Activated T-helper 2 cell treated with anti-CD3 and anti-CD28 coated beads, Interferon-gamma antibody, Interleukin-2, Interleukin-4, amounts not matched to agents 10 μg/mL and 5 μg/mL and 100 μg/mL, durations not matched to agents 14 hours and 24 hours and 36 hours (primary cell): ENCODE results near the gene CTIF. TPM values are rescaled to one million over a fixed set of nuclear protein-coding genes. Genes with fewer than 3 reads are reported as not detected.

Source experiments
- DNase-seq: peaks from one replicate; pipeline ENCODE4 v3.0.0; 2021; ENCODE audit warnings: low spot score
- H3K27ac Mint-ChIP-seq: one replicate; pipeline ENCODE4 v1.8.0; 2021; ENCODE audit warnings: mixed read lengths
- H3K27me3 Mint-ChIP-seq: one replicate; pipeline ENCODE4 v1.8.0; 2021; ENCODE audit warnings: low read depth, mixed read lengths
- H3K36me3 Mint-ChIP-seq: one replicate; pipeline ENCODE4 v1.8.0; 2021; ENCODE audit warnings: low read depth, mixed read lengths
- H3K4me1 Mint-ChIP-seq: one replicate; pipeline ENCODE4 v1.8.0; 2021; ENCODE audit warnings: low read depth, mixed read lengths
- H3K4me3 Mint-ChIP-seq: one replicate; pipeline ENCODE4 v1.8.0; 2021; ENCODE audit warnings: low read depth, mild to moderate bottlenecking, moderate library complexity, mixed read lengths
- H3K9me3 Mint-ChIP-seq: one replicate; pipeline ENCODE4 v1.8.0; 2021; ENCODE audit warnings: mixed read lengths
- intact Hi-C: fragments of 100-400 bp; cut with micrococcal nuclease; formaldehyde crosslinking; loops from one replicate; pipeline ENCODE4 v1.15.1; 2023
- total RNA-seq: library from RNA; stranded (reverse); gene quantifications from 2 replicates; pipeline ENCODE4 v1.2.3, GENCODE V29; 2022

The CTIF gene
- total RNA-seq, 1 donor from 2014 or later = 7.0 TPM

DNA sequence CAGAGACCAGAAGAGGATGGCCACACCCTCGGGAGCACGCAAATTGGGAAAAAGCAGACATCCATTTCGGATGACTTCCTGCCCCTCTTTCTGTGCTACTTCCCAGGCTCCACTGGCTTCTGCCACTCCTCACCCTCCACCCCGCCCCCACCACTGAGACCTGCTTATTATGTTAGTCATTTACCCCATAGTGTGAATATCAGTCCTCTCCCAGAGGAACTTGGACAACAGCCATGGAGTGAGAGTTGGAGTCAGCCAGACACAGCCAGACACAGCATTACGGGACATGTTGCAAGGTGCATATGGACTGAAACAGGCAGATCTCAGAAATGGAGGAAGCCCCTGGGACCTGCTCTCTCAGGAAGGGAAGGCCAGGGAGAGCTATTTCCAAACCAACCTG is 51.8 kb downstream of the CTIF start:
- no peaks in the 10 kb centered on the region for H3K9me3 Mint-ChIP-seq
- no peak for DNase-seq
- intact Hi-C loops = no loop called here
- no peaks in the 10 kb centered on the region for H3K27me3 Mint-ChIP-seq
- no peaks in the 10 kb centered on the region for H3K36me3 Mint-ChIP-seq
- H3K4me3 Mint-ChIP-seq = no peak overlapping the region
- H3K27ac Mint-ChIP-seq = no peak overlapping the region
- H3K4me1 Mint-ChIP-seq = no peaks in the 10 kb centered on the region

- intact Hi-C loops = no loop called here
- H3K4me3 Mint-ChIP-seq = no peak overlapping the region
- DNase-seq = no peak
- no peaks in the 10 kb centered on the region for H3K27me3 Mint-ChIP-seq
- no peaks in the 10 kb centered on the region for H3K9me3 Mint-ChIP-seq
- H3K36me3 Mint-ChIP-seq = no peaks in the 10 kb centered on the region
- no peak overlapping the region for H3K27ac Mint-ChIP-seq
- H3K4me1 Mint-ChIP-seq = no peaks in the 10 kb centered on the region
Observed at GRCh38 chr18:48592540-48593171, 53.8 kb downstream of the CTIF start.

GRCh38 chr18:48594471-48595094 is 55.8 kb downstream of the CTIF start:
- no peaks in the 10 kb centered on the region for H3K4me1 Mint-ChIP-seq
- no peaks in the 10 kb centered on the region for H3K27me3 Mint-ChIP-seq
- H3K9me3 Mint-ChIP-seq = no peaks in the 10 kb centered on the region
- no peak for DNase-seq
- no peak overlapping the region for H3K4me3 Mint-ChIP-seq
- no peak overlapping the region for H3K27ac Mint-ChIP-seq
- no peaks in the 10 kb centered on the region for H3K36me3 Mint-ChIP-seq
- intact Hi-C loops = no loop called here

DNA sequence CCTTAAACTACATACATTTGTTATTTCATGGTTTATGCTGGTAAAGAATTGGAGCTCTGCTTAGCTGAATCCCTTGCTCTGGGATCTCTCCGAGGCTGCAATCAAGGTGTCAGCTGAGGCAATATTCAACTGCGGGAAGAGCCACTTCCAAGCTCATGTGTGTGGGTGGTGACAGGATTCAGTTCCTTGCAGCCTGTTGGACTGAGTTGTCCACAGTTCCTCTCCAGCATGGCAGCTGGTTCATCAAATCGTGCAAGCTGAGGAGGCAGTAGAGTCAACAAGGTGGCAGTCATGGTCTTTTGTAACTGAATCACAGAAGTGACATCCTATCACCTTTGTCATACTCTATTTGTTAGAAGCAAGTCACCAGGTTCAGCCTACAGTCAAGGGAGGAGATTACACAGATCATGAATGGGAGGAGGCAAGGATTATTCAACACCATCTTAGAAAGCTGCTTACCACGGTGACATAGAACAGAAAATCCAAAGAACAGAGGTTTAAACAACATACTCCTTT is 56.9 kb downstream of the CTIF start:
- no peaks in the 10 kb centered on the region for H3K27me3 Mint-ChIP-seq
- intact Hi-C loops = no loop called here
- no peaks in the 10 kb centered on the region for H3K36me3 Mint-ChIP-seq

GRCh38 chr18:48597110-48597509 is 58.3 kb downstream of the CTIF start:
- no peaks in the 10 kb centered on the region for H3K4me1 Mint-ChIP-seq
- intact Hi-C loops = no loop called here
- H3K27ac Mint-ChIP-seq = no peak overlapping the region
- no peak for DNase-seq
- H3K4me3 Mint-ChIP-seq = no peak overlapping the region
- H3K9me3 Mint-ChIP-seq = no peaks in the 10 kb centered on the region
- H3K27me3 Mint-ChIP-seq = no peaks in the 10 kb centered on the region
- no peaks in the 10 kb centered on the region for H3K36me3 Mint-ChIP-seq

More for the DNA sequence above, 56.9 kb downstream of the CTIF start:
- DNase-seq = no peak
- Mint-ChIP-seq H3K9me3 (no peaks in the 10 kb centered on the region), H3K4me3 (no peak overlapping the region), H3K27ac (no peak overlapping the region), H3K4me1 (no peaks in the 10 kb centered on the region)

DNA sequence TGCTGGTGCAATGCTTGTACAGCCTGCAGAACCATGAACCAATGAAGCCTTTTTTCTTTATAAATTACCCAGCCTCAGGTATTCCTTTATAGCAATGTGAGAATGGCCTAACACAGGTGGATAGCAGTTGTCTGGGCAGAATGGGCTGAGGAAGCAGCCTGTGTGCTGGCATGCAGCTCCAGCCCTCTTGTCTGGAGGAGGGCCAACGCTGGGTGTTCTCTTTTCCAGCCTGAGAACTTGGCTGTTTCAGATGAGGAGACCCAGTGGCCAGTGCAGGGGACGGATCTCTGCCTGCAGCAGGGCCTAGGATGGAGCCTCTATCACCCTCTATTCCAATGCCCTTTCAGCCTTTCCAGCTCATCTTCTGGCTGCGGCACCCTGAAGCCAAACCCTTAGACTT is 58.8 kb downstream of the CTIF start:
- Mint-ChIP-seq H3K36me3 (no peaks in the 10 kb centered on the region), H3K27me3 (no peaks in the 10 kb centered on the region), H3K27ac (no peak overlapping the region), H3K9me3 (no peaks in the 10 kb centered on the region), H3K4me1 (no peaks in the 10 kb centered on the region), H3K4me3 (no peak overlapping the region)
- intact Hi-C loops = no loop called here
- DNase-seq = no peak

DNA sequence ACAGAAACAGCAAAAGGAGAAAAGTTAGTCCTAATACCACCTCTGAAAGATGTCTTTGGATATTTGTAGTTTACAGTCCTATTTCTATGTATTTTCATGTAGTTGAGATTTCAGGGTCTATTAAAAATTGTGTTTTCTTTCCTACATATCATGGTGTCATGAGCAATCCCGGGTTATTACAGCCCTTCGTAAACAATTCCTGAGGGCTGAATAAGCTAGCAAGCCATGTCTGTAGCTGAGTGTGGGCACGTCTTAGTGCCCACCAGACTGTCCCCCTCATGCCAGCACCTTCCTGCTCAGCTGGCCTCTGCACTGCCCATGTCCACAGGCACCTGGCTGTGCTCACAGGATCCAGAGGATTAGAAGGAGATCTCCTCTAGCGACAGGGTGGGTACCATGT is 60.6 kb downstream of the CTIF start:
- DNase-seq = no peak
- Mint-ChIP-seq H3K27ac (no peak overlapping the region), H3K4me3 (no peak overlapping the region), H3K9me3 (no peaks in the 10 kb centered on the region), H3K27me3 (no peaks in the 10 kb centered on the region), H3K4me1 (no peaks in the 10 kb centered on the region), H3K36me3 (no peaks in the 10 kb centered on the region)
- intact Hi-C loops = no loop called here

DNA sequence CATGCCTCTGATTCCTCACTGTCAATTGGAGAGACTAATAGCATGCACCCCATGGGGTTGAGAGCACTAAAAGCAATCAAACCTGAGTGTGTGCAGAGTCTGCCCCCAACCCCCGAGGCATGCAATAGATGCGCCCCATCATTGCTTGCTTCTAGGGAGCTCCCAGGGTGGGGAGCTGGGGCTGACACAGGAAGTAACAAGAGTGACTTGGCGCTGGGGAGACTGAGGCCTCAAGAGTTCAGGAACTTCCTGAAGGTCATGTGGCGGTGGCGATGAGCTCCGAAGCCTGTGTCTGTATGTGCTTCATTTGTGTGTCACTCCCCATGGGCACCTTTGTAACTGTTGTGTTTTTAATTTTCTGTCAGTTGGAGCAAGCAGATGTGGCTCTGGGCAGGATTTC is 61.2 kb downstream of the CTIF start:
- Mint-ChIP-seq H3K27me3 (no peaks in the 10 kb centered on the region), H3K4me3 (no peak overlapping the region), H3K4me1 (no peaks in the 10 kb centered on the region), H3K27ac (no peak overlapping the region), H3K9me3 (no peaks in the 10 kb centered on the region), H3K36me3 (no peaks in the 10 kb centered on the region)
- intact Hi-C loops = no loop called here
- DNase-seq = no peak

DNA sequence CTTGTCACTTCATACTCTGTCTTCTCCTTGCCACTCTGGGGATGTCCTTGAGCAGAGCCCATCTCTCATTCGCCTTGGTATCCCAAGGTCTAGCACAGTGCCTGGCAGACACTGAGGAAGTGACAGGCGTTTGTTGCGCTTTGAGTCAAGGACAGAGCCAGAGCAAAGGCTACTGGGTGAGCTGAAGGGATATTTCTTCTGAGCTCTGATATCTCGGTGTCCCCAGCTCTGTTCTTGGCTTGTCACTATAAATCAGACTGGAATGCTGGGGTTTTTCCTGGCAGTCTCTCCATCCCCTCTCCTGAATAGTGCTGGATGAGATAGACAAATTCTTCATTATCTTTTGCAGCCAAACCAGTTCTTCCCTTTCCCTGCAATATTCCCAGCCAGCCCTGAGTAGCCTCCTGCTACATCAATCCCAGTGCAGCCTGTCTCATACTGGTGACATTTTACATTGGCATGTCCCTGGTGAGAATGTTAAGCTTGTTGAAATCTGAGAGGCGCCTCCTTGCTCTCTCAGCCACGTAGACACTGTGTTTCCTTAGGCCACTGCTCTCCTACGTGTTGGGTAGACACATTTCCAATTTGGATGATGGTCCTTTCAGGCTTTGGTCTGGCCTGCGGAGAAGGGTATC is 61.7 kb downstream of the CTIF start:
- Mint-ChIP-seq H3K4me3 (no peak overlapping the region), H3K27ac (no peak overlapping the region), H3K27me3 (no peaks in the 10 kb centered on the region), H3K36me3 (no peaks in the 10 kb centered on the region), H3K9me3 (no peaks in the 10 kb centered on the region), H3K4me1 (no peaks in the 10 kb centered on the region)
- intact Hi-C loops = no loop called here
- DNase-seq = no peak

GRCh38 chr18:48601343-48601742 is 62.5 kb downstream of the CTIF start:
- H3K36me3 Mint-ChIP-seq = no peaks in the 10 kb centered on the region
- H3K9me3 Mint-ChIP-seq = no peaks in the 10 kb centered on the region
- no peaks in the 10 kb centered on the region for H3K4me1 Mint-ChIP-seq
- H3K27me3 Mint-ChIP-seq = no peaks in the 10 kb centered on the region
- no peak overlapping the region for H3K4me3 Mint-ChIP-seq
- DNase-seq = no peak
- intact Hi-C loops = no loop called here
- H3K27ac Mint-ChIP-seq = no peak overlapping the region

DNA sequence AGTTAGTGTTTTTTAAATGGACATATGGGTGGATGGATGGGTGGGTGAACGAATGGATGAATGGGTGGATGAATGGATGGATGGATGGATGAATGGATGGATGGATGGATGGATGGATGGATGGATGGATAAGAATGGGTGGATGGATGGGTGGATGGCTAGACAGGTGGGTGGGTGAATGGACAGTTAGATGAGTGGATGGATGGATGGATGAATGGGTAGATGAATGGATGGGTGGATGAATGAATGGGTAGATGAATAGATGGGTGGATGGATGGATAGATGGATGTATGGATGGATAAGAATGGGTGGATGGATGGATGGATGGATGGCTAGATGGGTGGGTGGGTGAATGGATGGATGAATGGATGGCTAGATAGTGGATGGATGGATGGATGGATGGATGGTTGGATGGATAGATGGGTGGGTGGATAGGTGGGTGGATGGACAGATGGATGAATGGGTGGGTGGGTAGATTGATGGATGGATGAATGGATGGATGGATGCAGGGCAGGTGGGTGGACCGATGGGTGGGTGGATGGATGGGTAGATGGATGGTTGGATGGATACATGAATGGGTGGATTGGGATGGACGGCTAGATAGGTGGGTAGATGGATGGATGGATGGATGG is 64.0 kb downstream of the CTIF start:
- Mint-ChIP-seq H3K36me3 (no peaks in the 10 kb centered on the region), H3K9me3 (no peaks in the 10 kb centered on the region), H3K4me1 (no peaks in the 10 kb centered on the region), H3K27me3 (no peaks in the 10 kb centered on the region), H3K27ac (no peak overlapping the region), H3K4me3 (no peak overlapping the region)
- intact Hi-C loops = no loop called here
- DNase-seq = no peak

DNA sequence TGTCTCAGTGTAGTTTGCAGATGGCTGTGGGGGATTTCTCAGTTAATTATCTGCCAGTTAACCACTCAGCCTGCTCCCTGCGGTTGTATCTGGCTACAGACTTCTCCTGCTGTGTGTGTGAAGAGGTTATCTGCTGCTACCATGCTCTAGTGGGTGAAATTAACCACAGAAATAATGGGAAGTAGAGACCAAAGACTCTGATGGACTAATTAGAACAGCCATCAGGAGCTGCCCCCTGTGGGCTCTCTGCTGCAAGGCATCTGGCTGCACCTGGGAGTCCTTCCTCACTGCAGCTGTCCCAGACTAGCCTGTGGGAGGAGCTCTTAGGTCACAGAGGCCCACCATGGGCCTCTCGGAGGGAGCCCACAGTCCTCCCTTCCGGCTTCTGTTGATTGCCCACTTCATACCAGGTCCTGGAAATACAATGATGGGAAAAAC is 66.6 kb downstream of the CTIF start:
- H3K4me3 Mint-ChIP-seq = no peak overlapping the region
- no peaks in the 10 kb centered on the region for H3K27me3 Mint-ChIP-seq
- no peaks in the 10 kb centered on the region for H3K4me1 Mint-ChIP-seq
- no peaks in the 10 kb centered on the region for H3K9me3 Mint-ChIP-seq
- no peaks in the 10 kb centered on the region for H3K36me3 Mint-ChIP-seq
- H3K27ac Mint-ChIP-seq = no peak overlapping the region
- no peak for DNase-seq
- intact Hi-C loops = no loop called here
